TTC549 (cell line): ENCODE results near the gene PRPH.
"Not testable (repeated sequence)": the region's sequence is repeated elsewhere in the genome, so short reads cannot be mapped to it uniquely, and the experiment has no call there.

Experiments used
- FAIRE-seq: peaks from 2 replicates; lab custom pipeline; 2012; peaks lifted over from hg19 to GRCh38; lab: Jason Lieb, UNC

PRPH gene

GRCh38 chr12:49333778-49334177 is 38.8 kb downstream of the PRPH start:
- not testable (repeated sequence) for FAIRE-seq

- no peak for FAIRE-seq
These were observed 39.3 kb downstream of the PRPH start for GRCh38 chr12:49334226-49334625.

GRCh38 chr12:49334681-49335080 is 39.7 kb downstream of the PRPH start:
- FAIRE-seq = no peak

GRCh38 chr12:49335118-49335954 is 40.4 kb downstream of the PRPH start:
- FAIRE-seq = no peak

- FAIRE-seq = no peak
These were observed 41.2 kb downstream of the PRPH start for GRCh38 chr12:49335955-49336644.

- FAIRE-seq = no peak
These were observed 42.0 kb downstream of the PRPH start, which contains the start of gene C1QL4 for GRCh38 chr12:49336645-49337584. Gene C1QL4 (minus strand): TSS chr12:49337188. CDS start chr12:49336477, 711 bp downstream.

GRCh38 chr12:49338830-49339463 is 44.0 kb downstream of the PRPH start:
- no peak for FAIRE-seq

GRCh38 chr12:49339464-49339861 is 44.5 kb downstream of the PRPH start:
- FAIRE-seq = no peak

- FAIRE-seq = no peak
These were observed 45.3 kb downstream of the PRPH start for GRCh38 chr12:49340095-49340870.

- FAIRE-seq = no peak
These were observed 46.2 kb downstream of the PRPH start for GRCh38 chr12:49340971-49341776.

GRCh38 chr12:49341777-49342065 is 46.8 kb downstream of the PRPH start:
- FAIRE-seq = no peak

GRCh38 chr12:49342066-49342913 is 47.3 kb downstream of the PRPH start:
- peak; percentile 83 for FAIRE-seq

GRCh38 chr12:49342914-49343731 is 48.2 kb downstream of the PRPH start:
- FAIRE-seq = no peak

GRCh38 chr12:49344486-49345050 is 49.6 kb downstream of the PRPH start:
- no peak for FAIRE-seq

GRCh38 chr12:49345051-49345824 is 50.3 kb downstream of the PRPH start:
- no peak for FAIRE-seq

- FAIRE-seq = no peak
These were observed 51.1 kb downstream of the PRPH start for GRCh38 chr12:49345825-49346658.
